NCI-H1092 treated with DMSO at 0.1 percent for 48 hours (cell line): ENCODE data around the gene MAN2C1.
"Not testable (repeated sequence)": the region's sequence is repeated elsewhere in the genome, so short reads cannot be mapped to it uniquely, and the experiment has no call there.

ENCODE experiments used
- DNase-seq: peaks from one replicate; lab custom pipeline; 2025; lab: John Stamatoyannopoulos, UW

Gene MAN2C1

GRCh38 chr15:75346796-75347221 is 21.6 kb downstream of the MAN2C1 start, which contains the start of gene NEIL1:
Gene NEIL1 (plus strand): TSS chr15:75347039. CDS start chr15:75348906, 1,867 bp downstream.
- no peak for DNase-seq

- DNase-seq, result not testable (repeated sequence)
These were observed 24.5 kb downstream of the MAN2C1 start for GRCh38 chr15:75343953-75344352.

- no peak for DNase-seq
These were observed 26.2 kb downstream of the MAN2C1 start for GRCh38 chr15:75342221-75342620.

- DNase-seq, result no peak
These were observed 28.7 kb downstream of the MAN2C1 start for GRCh38 chr15:75339531-75340240.

GRCh38 chr15:75338661-75339240 is 29.7 kb downstream of the MAN2C1 start:
- no peak for DNase-seq

- peak; percentile 85 for DNase-seq
These were observed 32.6 kb downstream of the MAN2C1 start, which contains the start of gene COMMD4 for GRCh38 chr15:75335705-75336355. Gene COMMD4 (plus strand): TSS chr15:75336063. CDS start chr15:75336090, 27 bp downstream.

- no peak for DNase-seq
These were observed 33.1 kb downstream of the MAN2C1 start for GRCh38 chr15:75335313-75335704.

GRCh38 chr15:75333654-75334419 is 34.6 kb downstream of the MAN2C1 start:
- DNase-seq, result not testable (repeated sequence)

- not testable (repeated sequence) for DNase-seq
These were observed 36.3 kb downstream of the MAN2C1 start for GRCh38 chr15:75332093-75332492.

GRCh38 chr15:75329571-75329970 is 38.8 kb downstream of the MAN2C1 start:
- DNase-seq, result no peak

GRCh38 chr15:75328493-75329314 is 39.7 kb downstream of the MAN2C1 start:
- DNase-seq, result no peak

- DNase-seq, result no peak
These were observed 40.9 kb downstream of the MAN2C1 start for GRCh38 chr15:75327491-75327890.

GRCh38 chr15:75327005-75327404 is 41.4 kb downstream of the MAN2C1 start:
- no peak for DNase-seq

- no peak for DNase-seq
These were observed 42.5 kb downstream of the MAN2C1 start for GRCh38 chr15:75325922-75326321.

GRCh38 chr15:75321711-75322110 is 46.7 kb downstream of the MAN2C1 start:
- no peak for DNase-seq

- DNase-seq, result not testable (repeated sequence)
These were observed 49.0 kb downstream of the MAN2C1 start for GRCh38 chr15:75319231-75319897.

GRCh38 chr15:75314552-75315290 is 53.7 kb downstream of the MAN2C1 start:
- no peak for DNase-seq

GRCh38 chr15:75313116-75313845 is 55.1 kb downstream of the MAN2C1 start:
- no peak for DNase-seq

GRCh38 chr15:75312548-75312947 is 55.9 kb downstream of the MAN2C1 start:
- not testable (repeated sequence) for DNase-seq
